Erythroblast (primary cell): ENCODE data around the gene SRPX2.

ENCODE experiments used
- GATA1 ChIP-seq: IDR thresholded peaks from 2 replicates; pipeline ENCODE4 v1.6.1; 2011; ENCODE audit warnings: low read depth, mild to moderate bottlenecking, control low read depth, low read length, moderate library complexity
- POLR2A ChIP-seq: IDR thresholded peaks from 2 replicates; pipeline ENCODE4 v1.6.1; 2011; ENCODE audit warnings: mild to moderate bottlenecking, low read length

- TF ChIP-seq POLR2A = no peak
- no peak for TF ChIP-seq GATA1
Observed at GRCh38 chrX:100663642-100664041, 19.6 kb downstream of the SRPX2 start.
